NCI-H2227 (cell line): ENCODE results near the gene BNIP5.
A peak's percentile ranks its signal among the peaks of the same experiment; 100 is the strongest.
"Not testable (repeated sequence)": the region's sequence is repeated elsewhere in the genome, so short reads cannot be mapped to it uniquely, and the experiment has no call there.

Experiments used
- DNase-seq: peaks from one replicate; lab custom pipeline; 2025; ENCODE audit not compliant: unreplicated experiment; lab: John Stamatoyannopoulos, UW

BNIP5 gene

GRCh38 chr6:36368421-36368820 is 31.7 kb upstream of the BNIP5 start:
- no peak for DNase-seq

DNA sequence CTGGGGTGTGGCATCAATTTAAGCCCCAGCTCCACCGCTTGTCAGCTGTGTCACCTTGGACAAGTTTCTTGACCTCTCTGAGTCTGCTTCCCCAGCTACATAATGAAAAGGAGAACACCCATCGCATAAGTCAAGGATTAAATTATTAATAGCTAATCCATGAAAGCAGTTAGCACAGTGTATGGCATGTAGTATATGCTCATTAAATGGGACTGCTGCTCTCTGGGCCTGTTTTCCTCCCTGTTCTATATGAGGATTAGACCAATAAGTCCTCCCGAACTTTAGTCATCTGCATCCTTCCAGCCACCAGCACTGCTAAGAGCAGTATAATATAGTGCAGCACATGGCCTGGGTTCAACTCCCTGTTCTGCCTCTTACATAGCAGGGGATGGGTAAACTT is 31.1 kb upstream of the BNIP5 start:
- no peak for DNase-seq

- no peak for DNase-seq
Observed at GRCh38 chr6:36364669-36365479, 28.2 kb upstream of the BNIP5 start.

DNA sequence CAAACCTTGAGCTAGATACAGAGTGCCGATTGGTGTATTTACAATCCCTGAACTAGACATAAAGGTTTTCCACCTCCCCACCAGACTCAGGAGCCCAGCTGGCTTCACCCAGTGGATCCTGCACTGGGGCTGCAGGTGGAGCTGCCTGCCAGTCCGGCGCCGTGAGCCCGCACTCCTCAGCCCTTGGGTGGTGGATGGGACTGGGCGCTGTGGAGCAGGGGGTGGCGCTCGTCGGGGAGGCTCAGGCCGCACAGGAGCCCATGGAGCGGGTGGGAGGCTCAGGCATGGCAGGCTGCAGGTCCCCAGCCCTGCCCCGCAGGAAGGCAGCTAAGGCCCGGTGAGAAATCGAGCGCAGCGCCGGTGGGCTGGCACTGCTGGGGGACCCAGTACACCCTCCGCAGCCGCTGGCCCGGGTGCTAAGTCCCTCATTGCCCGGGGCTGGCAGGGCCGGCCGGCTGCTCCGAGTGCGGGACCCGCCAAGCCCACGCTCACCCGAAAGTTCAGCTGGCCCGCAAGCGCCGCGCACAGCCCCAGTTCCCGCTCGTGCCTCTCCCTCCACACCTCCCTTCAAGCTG is 27.5 kb upstream of the BNIP5 start:
- DNase-seq: not testable (repeated sequence)

- DNase-seq: not testable (repeated sequence)
Observed at GRCh38 chr6:36363371-36363752, 26.7 kb upstream of the BNIP5 start.

- no peak for DNase-seq
Observed at GRCh38 chr6:36362551-36363370, 26.1 kb upstream of the BNIP5 start.

DNA sequence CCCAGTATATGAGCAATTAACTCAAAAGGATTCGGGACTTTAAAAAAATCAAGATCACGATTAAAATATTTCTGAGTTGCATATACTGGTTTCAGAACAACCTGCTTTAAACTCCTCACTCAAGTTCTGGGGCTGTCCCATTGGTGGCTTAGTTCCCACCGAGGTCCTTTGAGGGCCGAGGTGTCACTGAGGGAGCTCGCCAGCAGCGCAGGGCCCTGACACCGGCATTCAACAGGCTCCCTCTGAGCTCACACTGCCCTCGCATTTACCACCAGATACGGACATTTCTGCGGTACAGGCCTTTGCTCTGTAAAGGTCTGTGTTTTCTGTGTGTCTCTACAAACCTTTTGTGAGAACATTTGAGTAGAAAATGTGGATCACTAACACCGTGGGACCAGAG is 24.4 kb upstream of the BNIP5 start:
- no peak for DNase-seq

- DNase-seq: peak; percentile 92
Observed at GRCh38 chr6:36360241-36361054, 23.8 kb upstream of the BNIP5 start.

- no peak for DNase-seq
Observed at GRCh38 chr6:36358226-36358915, 21.7 kb upstream of the BNIP5 start.

DNA sequence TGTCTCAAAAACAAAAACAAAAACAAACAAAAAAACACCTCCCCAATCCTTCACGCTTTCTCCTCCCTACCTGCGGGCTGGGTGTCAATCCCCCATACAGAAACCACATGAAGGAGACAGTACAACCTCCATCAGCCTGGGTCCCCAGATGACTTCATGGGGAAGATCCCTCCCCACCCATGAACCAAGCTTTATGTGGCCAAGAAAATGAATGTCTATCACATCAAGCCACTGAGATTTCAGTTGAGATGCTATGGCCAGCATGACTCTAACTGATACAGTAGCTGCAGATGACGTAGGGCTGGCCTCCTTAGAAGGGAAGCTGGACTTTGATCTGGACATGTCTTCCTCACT is 21.2 kb upstream of the BNIP5 start:
- DNase-seq: no peak

DNA sequence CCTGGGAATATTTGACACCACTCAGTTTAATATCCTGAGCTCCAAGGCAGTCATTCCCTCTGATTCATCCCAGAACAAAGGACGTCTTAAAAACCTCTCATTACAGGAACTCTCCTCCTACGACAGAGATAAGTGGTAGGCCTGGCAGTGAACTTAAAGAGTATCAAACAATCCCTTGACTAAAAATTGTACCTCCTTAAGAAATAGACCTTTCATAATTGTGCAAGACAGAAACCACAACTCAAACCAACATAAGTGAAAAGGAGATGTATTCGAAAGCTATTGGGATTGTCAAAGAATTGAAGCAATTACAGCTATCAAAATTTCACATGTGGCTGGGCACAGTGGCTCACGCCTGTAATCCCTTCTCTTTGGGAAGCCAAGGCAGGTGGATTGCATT is 19.1 kb upstream of the BNIP5 start:
- peak; percentile 57 for DNase-seq

DNA sequence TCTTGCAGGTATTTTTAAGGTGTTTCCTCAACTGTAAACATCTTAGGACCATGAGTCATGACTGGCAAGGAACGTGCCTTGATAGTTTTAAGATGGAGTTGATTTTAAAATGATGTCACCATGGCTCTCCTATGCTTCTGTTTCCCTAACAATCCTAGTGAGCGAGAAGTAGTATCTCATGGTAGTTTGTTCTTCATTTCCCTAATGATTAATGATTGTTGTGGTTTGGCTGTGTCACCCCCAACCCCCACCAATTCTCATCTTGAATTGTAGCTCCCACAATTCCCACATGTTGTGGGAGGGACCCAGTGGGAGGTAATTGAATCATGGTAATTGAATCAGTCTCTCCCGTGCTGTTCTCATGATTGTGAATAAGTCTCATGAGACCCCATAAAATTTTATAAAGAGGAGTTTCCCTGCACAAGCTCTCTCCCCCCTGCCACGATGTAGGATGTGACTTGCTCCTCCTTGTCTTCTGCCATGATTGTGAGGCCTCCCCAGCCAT is 16.8 kb upstream of the BNIP5 start:
- no peak for DNase-seq

DNA sequence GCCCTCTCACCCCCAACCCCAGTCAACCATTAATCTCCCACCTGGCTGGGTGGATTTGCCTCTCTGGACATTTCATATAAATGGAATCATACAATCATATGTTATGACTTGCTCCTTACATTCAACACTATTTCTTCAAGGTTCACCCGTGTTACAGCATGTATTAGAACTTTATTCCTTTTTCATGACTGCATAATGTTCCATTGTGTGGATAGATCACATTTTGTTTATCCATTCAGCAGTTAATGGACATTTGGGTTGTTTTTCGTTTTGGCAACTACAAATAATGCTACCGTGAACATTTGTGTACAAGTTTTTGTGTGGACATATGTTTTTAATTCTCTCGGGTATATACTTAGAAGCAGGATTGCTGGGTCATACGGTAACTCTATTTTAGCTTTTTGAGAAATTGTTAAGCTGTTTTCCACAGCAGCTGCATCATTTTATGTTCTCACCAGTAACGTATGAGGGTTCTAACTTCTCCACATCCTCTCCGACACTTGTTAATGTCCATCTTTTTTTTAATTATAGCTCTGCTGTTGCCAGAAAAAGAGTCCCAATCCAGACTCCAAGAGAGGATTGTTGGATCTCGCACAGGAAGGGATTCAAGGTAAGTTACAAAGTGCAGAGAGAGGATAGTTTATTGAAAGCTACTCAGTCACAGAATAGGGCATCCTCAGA is 15.9 kb upstream of the BNIP5 start:
- DNase-seq: no peak

GRCh38 chr6:36350681-36351571 is 14.2 kb upstream of the BNIP5 start:
- DNase-seq: no peak

- no peak for DNase-seq
Observed at GRCh38 chr6:36350082-36350481, 13.4 kb upstream of the BNIP5 start.

DNA sequence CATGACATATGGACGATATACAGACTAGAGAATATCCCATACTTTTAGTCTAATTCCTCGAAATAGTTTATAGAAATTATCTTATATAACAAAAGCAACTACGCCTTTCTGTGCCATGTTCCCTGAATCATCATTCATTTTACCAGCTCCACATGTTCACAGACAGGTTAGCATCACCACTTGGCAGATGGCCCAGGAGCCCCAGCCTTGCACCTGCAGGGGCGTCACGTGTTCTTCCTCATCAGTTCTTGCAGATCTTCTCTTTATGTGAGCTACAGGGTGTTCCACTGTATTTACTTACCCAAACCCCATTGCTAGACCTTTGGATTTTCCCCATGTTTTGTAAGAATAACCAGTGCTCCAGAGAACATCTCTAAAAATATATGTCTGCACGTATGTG is 12.6 kb upstream of the BNIP5 start:
- DNase-seq: no peak

GRCh38 chr6:36347621-36348020 is 10.9 kb upstream of the BNIP5 start:
- no peak for DNase-seq

- DNase-seq: no peak
Observed at GRCh38 chr6:36346486-36347273, 10.0 kb upstream of the BNIP5 start.
